Activated B cell treated with CpG ODN at 0.5 μM for 24 hours (primary cell): ENCODE data around the gene ANKRD50. TPM values are rescaled to one million over a fixed set of nuclear protein-coding genes. Genes with fewer than 3 reads are reported as not detected.

Source experiments
- ATAC-seq: fragments of 200-7000 bp; cut with Tn5 transposase; one replicate; pipeline ENCODE4 v1.10.0; 2021; ENCODE audit warnings: low read depth, mild to moderate bottlenecking, moderate library complexity
- CTCF ChIA-PET: fragments of 350-600 bp; sonication (Branson Sonifier 250); formaldehyde crosslinking; loops from one replicate; lab custom pipeline; 2021; ENCODE audit warnings: antibody characterized with exemption; lab: Charles Lee
- POLR2A ChIA-PET: fragments of 350-600 bp; sonication (Branson Sonifier 250); formaldehyde crosslinking; loops from one replicate; lab custom pipeline; 2021; ENCODE audit warnings: antibody characterized with exemption; lab: Charles Lee
- DNase-seq: peaks from one replicate; pipeline ENCODE4 v3.0.0; 2022
- H3K27ac Mint-ChIP-seq: one replicate; pipeline ENCODE4 v1.8.0; 2020; ENCODE audit warnings: mixed read lengths
- H3K27me3 Mint-ChIP-seq: one replicate; pipeline ENCODE4 v1.8.0; 2021; ENCODE audit warnings: mixed read lengths
- H3K36me3 Mint-ChIP-seq: one replicate; pipeline ENCODE4 v1.8.0; 2021; ENCODE audit warnings: low read depth, mixed read lengths
- H3K4me1 Mint-ChIP-seq: one replicate; pipeline ENCODE4 v1.8.0; 2021; ENCODE audit warnings: mixed read lengths
- H3K4me3 Mint-ChIP-seq: one replicate; pipeline ENCODE4 v1.8.0; 2020; ENCODE audit warnings: mild to moderate bottlenecking, mixed read lengths
- H3K9me3 Mint-ChIP-seq: one replicate; pipeline ENCODE4 v1.8.0; 2020; ENCODE audit warnings: mixed read lengths
- intact Hi-C: fragments of 100-400 bp; cut with micrococcal nuclease; formaldehyde crosslinking; loops from one replicate; pipeline ENCODE4 v1.15.1; 2024
- total RNA-seq: library from RNA; stranded (reverse); gene quantifications from 2 replicates; pipeline ENCODE4 v1.2.3, GENCODE V29; 2022
- TF ChIP-seq, protein P1 (sequence below): fragments of 200-600 bp; IDR thresholded peaks from one replicate; pipeline ENCODE4 v1.8.0; 2022; ENCODE audit warnings: antibody characterized with exemption, mild to moderate bottlenecking

Gene ANKRD50
- total RNA-seq, 1 donor from 2014 or later = 0.78 TPM

DNA sequence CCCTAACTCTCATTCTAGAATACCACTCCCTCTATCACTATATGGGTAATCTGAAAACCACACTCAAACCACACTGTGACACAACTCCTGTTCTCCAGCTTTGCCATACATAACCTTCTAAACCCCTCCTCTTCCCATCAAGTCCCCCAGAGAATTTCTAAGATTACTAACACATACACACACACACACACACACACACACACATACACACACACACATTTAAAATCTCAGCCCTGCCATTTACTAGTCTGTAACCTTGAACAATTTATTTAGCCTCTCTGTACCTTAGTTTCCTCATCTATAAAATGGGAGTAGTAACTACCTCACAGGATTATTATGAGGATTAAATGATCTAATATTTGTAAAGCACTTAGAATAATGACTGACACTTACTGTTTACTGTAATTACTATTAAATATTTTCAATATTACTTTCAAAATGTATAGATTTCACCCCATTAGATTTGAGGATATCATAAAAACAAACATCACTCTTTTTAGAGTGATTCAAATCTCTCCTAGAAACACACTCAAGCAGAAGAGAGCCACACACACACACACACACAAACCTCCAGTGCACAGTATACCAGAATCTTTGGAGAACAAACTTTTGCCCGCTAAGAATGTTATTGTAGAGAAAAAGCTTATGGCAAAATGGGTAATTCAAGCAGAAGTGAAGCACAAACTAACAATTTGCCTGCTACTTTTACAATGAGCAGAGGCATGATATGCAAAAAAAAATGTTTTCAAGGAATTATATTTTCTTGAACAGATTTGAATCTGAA lies 3.8 kb downstream of the ANKRD50 start:
- Mint-ChIP-seq H3K4me3 (no peak overlapping the region), H3K4me1 (peaks cover 8% of the 10 kb centered on the region), H3K9me3 (no peaks in the 10 kb centered on the region), H3K27ac (no peak overlapping the region), H3K36me3 (peaks cover 2% of the 10 kb centered on the region), H3K27me3 (peaks cover 7% of the 10 kb centered on the region)
- intact Hi-C loops = no loop called here
- DNase-seq (no peak), ATAC-seq (no peak)
- TF ChIP-seq, protein P1, sequence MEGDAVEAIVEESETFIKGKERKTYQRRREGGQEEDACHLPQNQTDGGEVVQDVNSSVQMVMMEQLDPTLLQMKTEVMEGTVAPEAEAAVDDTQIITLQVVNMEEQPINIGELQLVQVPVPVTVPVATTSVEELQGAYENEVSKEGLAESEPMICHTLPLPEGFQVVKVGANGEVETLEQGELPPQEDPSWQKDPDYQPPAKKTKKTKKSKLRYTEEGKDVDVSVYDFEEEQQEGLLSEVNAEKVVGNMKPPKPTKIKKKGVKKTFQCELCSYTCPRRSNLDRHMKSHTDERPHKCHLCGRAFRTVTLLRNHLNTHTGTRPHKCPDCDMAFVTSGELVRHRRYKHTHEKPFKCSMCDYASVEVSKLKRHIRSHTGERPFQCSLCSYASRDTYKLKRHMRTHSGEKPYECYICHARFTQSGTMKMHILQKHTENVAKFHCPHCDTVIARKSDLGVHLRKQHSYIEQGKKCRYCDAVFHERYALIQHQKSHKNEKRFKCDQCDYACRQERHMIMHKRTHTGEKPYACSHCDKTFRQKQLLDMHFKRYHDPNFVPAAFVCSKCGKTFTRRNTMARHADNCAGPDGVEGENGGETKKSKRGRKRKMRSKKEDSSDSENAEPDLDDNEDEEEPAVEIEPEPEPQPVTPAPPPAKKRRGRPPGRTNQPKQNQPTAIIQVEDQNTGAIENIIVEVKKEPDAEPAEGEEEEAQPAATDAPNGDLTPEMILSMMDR = no peak
- ChIA-PET CTCF (no interaction called here), POLR2A (no interaction called here)

DNA sequence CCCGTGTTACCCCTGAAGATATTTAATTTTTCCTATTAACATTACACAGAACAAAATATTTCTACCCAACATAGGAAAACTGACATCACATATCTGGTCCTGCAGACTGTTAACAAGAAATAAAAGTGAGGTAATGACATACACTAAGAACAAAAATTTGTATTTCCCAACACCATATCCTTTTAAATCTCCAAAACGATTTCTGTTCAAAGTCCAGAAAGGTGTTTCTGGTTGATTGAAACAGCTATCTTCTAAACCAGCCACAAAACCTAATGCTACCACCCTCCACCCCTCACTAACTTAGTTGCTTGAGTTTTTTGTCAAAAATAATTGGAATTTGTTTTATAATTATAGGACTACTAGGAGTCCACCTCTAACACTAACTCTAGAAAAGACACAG lies 7.1 kb downstream of the ANKRD50 start:
- H3K27ac Mint-ChIP-seq = no peak overlapping the region
- CTCF ChIA-PET = no interaction called here
- peaks cover 5% of the 10 kb centered on the region for H3K4me1 Mint-ChIP-seq

DNA sequence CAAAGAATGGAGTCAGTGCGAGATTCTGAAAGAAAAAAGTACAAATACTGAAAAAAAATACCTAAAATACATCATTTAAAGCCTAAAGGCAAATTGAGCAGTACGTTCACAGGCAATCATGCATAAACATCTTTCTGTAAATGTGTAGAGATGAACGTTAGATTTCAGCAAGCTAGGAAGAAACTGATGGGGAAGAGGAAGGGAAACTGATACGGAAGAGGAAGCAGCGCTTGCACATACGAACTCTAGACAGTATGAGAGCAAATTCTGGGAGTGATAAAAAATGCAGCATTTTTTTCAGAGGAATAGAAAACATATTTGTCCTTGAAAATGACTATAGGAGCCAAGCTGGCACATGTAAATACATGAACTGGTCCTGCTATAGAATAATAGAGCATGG lies 9.4 kb downstream of the ANKRD50 start:
- POLR2A ChIA-PET = no interaction called here
- DNase-seq (no peak), ATAC-seq (no peak)
- H3K36me3 Mint-ChIP-seq = no peaks in the 10 kb centered on the region
- no peaks in the 10 kb centered on the region for H3K27me3 Mint-ChIP-seq
- H3K4me1 Mint-ChIP-seq = peaks cover 5% of the 10 kb centered on the region
- H3K9me3 Mint-ChIP-seq = no peaks in the 10 kb centered on the region
- TF ChIP-seq, protein P1 = no peak
- H3K4me3 Mint-ChIP-seq = peak overlapping the region; percentile 0
- no peak overlapping the region for H3K27ac Mint-ChIP-seq
- CTCF ChIA-PET = no interaction called here
- intact Hi-C loops = loop anchor here (1.0 kb wide), 1 partner anchor 8 kb away; no protein-coding TSS in a partner anchor

More for the DNA sequence above, 7.1 kb downstream of the ANKRD50 start:
- no peaks in the 10 kb centered on the region for H3K36me3 Mint-ChIP-seq
- H3K9me3 Mint-ChIP-seq = no peaks in the 10 kb centered on the region
- DNase-seq = no peak
- no peak overlapping the region for H3K4me3 Mint-ChIP-seq
- TF ChIP-seq, protein P1 = no peak
- POLR2A ChIA-PET = no interaction called here
- no peak for ATAC-seq
- intact Hi-C loops = no loop called here
- peaks cover 2% of the 10 kb centered on the region for H3K27me3 Mint-ChIP-seq

DNA sequence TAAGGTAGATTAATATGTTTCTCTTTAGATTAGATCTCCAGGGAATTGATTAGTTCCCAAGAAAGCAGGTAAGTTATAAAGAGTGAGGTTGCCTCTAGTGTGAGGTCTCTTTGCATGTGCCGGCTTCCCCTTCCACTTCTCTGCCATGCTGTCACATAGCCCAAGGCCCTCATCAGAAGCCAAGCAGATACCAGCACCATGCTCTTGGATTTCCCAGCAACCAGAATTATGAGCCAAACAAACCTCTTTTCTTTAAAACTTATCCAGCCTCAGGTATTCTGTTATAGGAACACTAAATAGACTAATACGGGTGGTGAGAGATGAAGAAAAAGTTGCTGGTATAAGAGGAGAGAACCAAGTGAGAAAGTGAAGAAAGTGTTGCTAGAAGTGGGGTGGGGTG lies 15.1 kb downstream of the ANKRD50 start:
- ChIA-PET POLR2A (no interaction called here), CTCF (no interaction called here)
- ATAC-seq (no peak), DNase-seq (no peak)
- TF ChIP-seq, protein P1 = no peak
- Mint-ChIP-seq H3K4me1 (no peaks in the 10 kb centered on the region), H3K4me3 (no peak overlapping the region), H3K36me3 (no peaks in the 10 kb centered on the region), H3K9me3 (peaks cover 2% of the 10 kb centered on the region), H3K27ac (no peak overlapping the region), H3K27me3 (no peaks in the 10 kb centered on the region)
- intact Hi-C loops = no loop called here

DNA sequence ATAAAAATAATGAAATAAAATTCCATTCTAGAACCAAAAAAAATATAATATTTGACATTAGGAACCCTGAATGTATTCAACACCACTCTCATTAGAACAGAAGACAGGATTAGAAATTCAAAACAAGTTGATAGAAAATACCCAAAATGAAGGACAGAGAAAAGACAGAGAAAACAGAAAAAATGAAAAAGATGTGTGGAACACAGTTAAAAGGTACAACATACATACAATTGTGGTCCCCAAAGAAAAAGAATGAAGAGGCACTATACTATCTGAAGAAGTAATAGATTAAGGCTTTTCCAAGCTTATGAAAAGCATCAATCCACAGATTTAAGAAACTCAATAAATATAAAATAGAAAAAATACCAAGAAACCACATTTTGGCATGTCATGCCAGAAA lies 16.4 kb downstream of the ANKRD50 start:
- no peak overlapping the region for H3K27ac Mint-ChIP-seq
- H3K4me1 Mint-ChIP-seq = no peaks in the 10 kb centered on the region
- peaks cover 2% of the 10 kb centered on the region for H3K9me3 Mint-ChIP-seq
- no peak for ATAC-seq
- no peaks in the 10 kb centered on the region for H3K27me3 Mint-ChIP-seq
- TF ChIP-seq, protein P1 = no peak
- no peaks in the 10 kb centered on the region for H3K36me3 Mint-ChIP-seq
- intact Hi-C loops = no loop called here
- no peak for DNase-seq
- CTCF ChIA-PET = no interaction called here
- H3K4me3 Mint-ChIP-seq = no peak overlapping the region
- POLR2A ChIA-PET = no interaction called here
